GM13976 (cell line): ENCODE data around the gene ARHGAP20.

Source experiments
- DNase-seq: peaks from one replicate; pipeline ENCODE4 v3.0.0; 2012; ENCODE audit warnings: low spot score
- CTCF ChIP-seq: IDR thresholded peaks from 2 replicates; pipeline ENCODE4 v1.5.1; 2012; ENCODE audit warnings: borderline replicate concordance, mild to moderate bottlenecking; ENCODE audit not compliant: insufficient read depth; ENCODE audit errors: extremely low read depth, missing control alignments, control extremely low read depth
- in situ Hi-C: fragments of 300-500 bp; cut with MboI; formaldehyde crosslinking; loops from one replicate; pipeline ENCODE4 v1.12.0; 2022; ENCODE audit warnings: low sequenced_read_pairs, mixed read lengths, inconsistent platforms; ENCODE audit not compliant: unreplicated experiment

The ARHGAP20 gene

GRCh38 chr11:110710628-110711381 is 1.4 kb downstream of the ARHGAP20 start:
- peak; percentile 25 for DNase-seq
- in situ Hi-C loops: no loop called here

GRCh38 chr11:110704210-110704864 is 7.9 kb downstream of the ARHGAP20 start:
- no peak for DNase-seq
- in situ Hi-C loops: no loop called here
- TF ChIP-seq CTCF: no peak

More at GRCh38 chr11:110710628-110711381, 1.4 kb downstream of the ARHGAP20 start:
- TF ChIP-seq CTCF: no peak

GRCh38 chr11:110691926-110692325 is 20.3 kb downstream of the ARHGAP20 start:
- in situ Hi-C loops: no loop called here
- no peak for DNase-seq
- TF ChIP-seq CTCF: no peak

GRCh38 chr11:110689306-110689705 is 22.9 kb downstream of the ARHGAP20 start:
- in situ Hi-C loops: no loop called here
- no peak for DNase-seq

GRCh38 chr11:110679323-110679975 is 32.8 kb downstream of the ARHGAP20 start:
- in situ Hi-C loops: no loop called here

More at GRCh38 chr11:110689306-110689705, 22.9 kb downstream of the ARHGAP20 start:
- TF ChIP-seq CTCF: no peak

More at GRCh38 chr11:110679323-110679975, 32.8 kb downstream of the ARHGAP20 start:
- DNase-seq: no peak
- no peak for TF ChIP-seq CTCF
